Neural cell (in vitro differentiated cells): Measurements from ENCODE around the gene KCNK6.

Experiments used
- EP300 ChIP-seq: fragments of 450-650 bp; conservative IDR thresholded peaks from 2 replicates; pipeline ENCODE4 v1.6.1; 2014; ENCODE audit warnings: antibody characterized with exemption, mild to moderate bottlenecking, moderate library complexity; ENCODE audit not compliant: poor library complexity, severe bottlenecking
- EZH2 ChIP-seq: fragments of 200-600, 300-800 bp; shearing (Covaris generic), sonication (generic); IDR thresholded peaks from 2 replicates; pipeline ENCODE4 v1.6.1; 2014; ENCODE audit warnings: antibody characterized with exemption, low read length, borderline replicate concordance, mild to moderate bottlenecking; ENCODE audit not compliant: insufficient read depth, poor library complexity, severe bottlenecking
- POLR2AphosphoS5 ChIP-seq: IDR thresholded peaks from 2 replicates; pipeline ENCODE4 v1.6.1; 2012
- RAD21 ChIP-seq: fragments of 450-650 bp; conservative IDR thresholded peaks from 2 replicates; pipeline ENCODE4 v1.6.1; 2014; ENCODE audit warnings: antibody characterized with exemption, mild to moderate bottlenecking, moderate library complexity
- REST ChIP-seq: IDR thresholded peaks from 2 replicates; pipeline ENCODE4 v1.6.1; 2012; ENCODE audit warnings: borderline replicate concordance
- TAF1 ChIP-seq: IDR thresholded peaks from 2 replicates; pipeline ENCODE4 v1.6.1; 2012; ENCODE audit warnings: low read depth
- TF ChIP-seq, protein P1 (sequence below): fragments of 450-650 bp; IDR thresholded peaks from 2 replicates; pipeline ENCODE4 v1.5.1; 2014; ENCODE audit warnings: antibody characterized with exemption, mild to moderate bottlenecking, moderate library complexity; ENCODE audit not compliant: poor library complexity, severe bottlenecking

GRCh38 chr19:38270587-38271167 is 49.0 kb upstream of the KCNK6 start:
- TF ChIP-seq REST (no peak), RAD21 (no peak), TAF1 (no peak), POLR2AphosphoS5 (no peak), EZH2 (no peak), EP300 (no peak)
- TF ChIP-seq, protein P1, sequence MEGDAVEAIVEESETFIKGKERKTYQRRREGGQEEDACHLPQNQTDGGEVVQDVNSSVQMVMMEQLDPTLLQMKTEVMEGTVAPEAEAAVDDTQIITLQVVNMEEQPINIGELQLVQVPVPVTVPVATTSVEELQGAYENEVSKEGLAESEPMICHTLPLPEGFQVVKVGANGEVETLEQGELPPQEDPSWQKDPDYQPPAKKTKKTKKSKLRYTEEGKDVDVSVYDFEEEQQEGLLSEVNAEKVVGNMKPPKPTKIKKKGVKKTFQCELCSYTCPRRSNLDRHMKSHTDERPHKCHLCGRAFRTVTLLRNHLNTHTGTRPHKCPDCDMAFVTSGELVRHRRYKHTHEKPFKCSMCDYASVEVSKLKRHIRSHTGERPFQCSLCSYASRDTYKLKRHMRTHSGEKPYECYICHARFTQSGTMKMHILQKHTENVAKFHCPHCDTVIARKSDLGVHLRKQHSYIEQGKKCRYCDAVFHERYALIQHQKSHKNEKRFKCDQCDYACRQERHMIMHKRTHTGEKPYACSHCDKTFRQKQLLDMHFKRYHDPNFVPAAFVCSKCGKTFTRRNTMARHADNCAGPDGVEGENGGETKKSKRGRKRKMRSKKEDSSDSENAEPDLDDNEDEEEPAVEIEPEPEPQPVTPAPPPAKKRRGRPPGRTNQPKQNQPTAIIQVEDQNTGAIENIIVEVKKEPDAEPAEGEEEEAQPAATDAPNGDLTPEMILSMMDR: no peak
